Measurements from ENCODE around the gene IL19.
A peak's percentile ranks its signal among the peaks of the same experiment; 100 is the strongest.

IL19 gene

DNA sequence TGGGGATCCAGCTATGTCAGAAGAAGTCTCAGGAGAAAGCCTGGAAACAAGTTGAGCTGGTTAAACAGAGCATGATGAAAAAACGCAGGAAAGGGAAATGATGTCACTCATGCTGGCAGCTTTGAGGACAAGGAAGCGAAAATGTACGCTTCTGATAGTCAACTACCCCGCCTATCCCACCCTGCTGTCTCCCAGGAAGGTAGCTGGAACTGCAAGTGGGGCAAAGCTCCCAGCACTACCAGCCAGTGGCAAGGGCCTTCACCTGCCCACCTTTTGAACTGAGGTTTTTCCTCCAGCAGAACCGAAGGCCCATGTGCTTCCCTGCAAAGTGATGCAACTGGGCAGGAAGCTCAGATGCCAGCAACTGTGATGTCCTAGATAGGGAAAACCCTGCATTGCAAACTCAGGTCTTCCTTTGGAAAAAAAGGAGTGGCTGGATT lies 88.5 kb downstream of the IL19 start:
- no peak for DNase-seq (ENCODE audit: low read depth)

DNA sequence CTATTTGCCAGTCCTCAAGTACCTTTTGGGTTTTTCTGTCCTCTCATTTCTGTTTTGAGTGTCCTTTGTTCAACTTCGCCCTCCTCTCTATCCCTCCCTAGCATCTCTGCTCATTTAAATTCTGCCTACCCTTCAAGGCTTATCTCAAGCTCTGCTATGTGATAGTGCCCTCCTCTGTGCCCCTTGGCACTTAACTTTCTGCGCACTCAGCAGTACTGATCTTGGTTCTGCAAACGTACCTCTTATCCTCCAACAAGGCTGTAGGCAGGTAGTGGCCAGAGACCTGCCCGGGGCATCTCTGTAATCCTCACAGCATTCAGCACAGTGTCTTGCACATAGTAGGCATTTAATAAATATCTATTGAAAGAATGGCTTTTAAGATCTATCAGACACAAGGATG lies 89.6 kb downstream of the IL19 start:
- DNase-seq (ENCODE audit: low read depth): no peak

- DNase-seq (ENCODE audit: low read depth): no peak
Observed at GRCh38 chr1:206863266-206863665, 92.7 kb downstream of the IL19 start.

DNA sequence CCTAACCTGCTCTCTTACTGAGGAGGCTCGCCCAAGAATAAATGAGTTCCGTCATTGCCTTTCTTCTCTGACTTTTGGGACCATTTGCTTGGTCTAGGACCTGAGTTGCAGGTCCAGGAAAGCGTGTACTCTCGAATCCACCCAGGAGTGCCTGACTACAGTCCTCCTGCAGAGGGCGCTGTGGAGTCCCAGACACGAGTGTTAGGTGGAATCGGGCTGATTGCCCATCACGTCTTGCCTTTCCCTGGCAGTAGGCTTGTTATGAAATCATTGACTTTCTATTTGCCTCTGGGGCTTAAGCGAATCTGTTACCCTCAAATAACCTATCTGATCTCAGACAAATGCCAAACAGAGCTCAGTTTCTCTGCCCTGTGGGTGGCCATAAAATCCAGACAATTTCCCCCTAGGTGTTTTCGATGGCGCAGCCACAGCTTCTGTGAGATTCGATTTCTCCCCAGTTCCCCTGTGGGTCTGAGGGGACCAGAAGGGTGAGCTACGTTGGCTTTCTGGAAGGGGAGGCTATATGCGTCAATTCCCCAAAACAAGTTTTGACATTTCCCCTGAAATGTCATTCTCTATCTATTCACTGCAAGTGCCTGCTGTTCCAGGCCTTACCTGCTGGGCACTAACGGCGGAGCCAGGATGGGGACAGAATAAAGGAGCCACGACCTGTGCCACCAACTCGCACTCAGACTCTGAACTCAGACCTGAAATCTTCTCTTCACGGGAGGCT lies 94.5 kb downstream of the IL19 start, which contains the start of gene IL20:
TSS of gene IL20 (plus strand) at position 685 of the 733 bp plus-strand sequence. CDS start 230 bp downstream, outside the sequence.
- DNase-seq (ENCODE audit: low read depth): peak; percentile 71

DNA sequence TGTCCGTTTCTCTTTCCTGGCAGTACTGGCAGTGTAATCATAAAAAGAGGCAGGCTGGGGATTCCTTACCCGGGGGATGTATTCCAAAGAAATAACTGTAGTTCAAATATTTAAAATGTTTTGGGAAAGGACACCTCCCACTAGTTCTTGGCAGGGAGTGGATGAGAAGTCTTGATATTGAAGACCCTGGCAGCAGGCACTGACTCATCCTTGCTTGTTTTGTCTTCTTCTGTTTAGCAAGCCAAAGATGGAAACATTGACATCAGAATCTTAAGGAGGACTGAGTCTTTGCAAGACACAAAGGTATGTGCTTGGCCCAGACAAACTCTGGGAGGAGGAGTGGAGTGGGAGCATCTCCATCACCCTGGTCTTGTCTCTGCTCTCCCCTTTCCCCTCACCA lies 95.5 kb downstream of the IL19 start:
- no peak for DNase-seq (ENCODE audit: low read depth)

DNA sequence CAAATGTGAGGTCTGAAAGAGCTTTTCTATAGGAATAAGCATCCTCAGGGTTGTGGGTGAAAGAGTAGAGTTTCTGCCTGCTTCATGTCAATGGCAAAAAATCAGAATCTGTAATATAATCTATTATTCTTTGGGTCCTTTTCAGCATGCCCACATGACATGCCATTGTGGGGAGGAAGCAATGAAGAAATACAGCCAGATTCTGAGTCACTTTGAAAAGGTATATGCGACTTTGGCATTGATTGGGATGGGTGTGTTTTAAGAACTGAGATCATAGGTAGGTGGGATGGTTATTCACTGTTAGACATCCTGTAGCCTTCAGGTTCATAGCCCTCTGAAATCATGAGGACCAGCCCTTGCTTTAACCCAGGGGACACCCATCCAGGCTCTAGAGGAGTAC lies 96.7 kb downstream of the IL19 start:
- no peak for DNase-seq (ENCODE audit: low read depth)

DNA sequence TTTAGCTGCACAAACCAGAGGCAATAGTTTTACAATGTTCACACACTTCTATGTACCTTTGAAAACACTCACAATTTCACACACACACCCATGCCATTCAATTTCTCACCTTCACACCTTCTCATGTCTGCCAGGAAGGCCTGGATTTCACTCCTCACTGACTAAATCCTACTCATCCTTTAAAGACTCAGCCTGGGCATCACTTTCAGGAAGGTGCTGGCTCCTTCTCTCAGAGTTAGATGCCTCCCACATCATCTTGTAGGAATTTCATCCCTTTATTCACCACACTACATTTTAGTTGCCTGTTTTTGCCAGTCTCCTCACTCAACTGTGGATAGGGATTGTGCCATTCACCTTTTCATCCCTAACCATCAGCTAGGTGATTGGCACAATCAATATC lies 97.1 kb downstream of the IL19 start:
- no peak for DNase-seq (ENCODE audit: low read depth)

- no peak for DNase-seq (ENCODE audit: low read depth)
Observed at GRCh38 chr1:206868264-206868663, 97.7 kb downstream of the IL19 start.

GRCh38 chr1:206872139-206872538 lies 101.6 kb downstream of the IL19 start:
- no peak for DNase-seq (ENCODE audit: low read depth)

DNA sequence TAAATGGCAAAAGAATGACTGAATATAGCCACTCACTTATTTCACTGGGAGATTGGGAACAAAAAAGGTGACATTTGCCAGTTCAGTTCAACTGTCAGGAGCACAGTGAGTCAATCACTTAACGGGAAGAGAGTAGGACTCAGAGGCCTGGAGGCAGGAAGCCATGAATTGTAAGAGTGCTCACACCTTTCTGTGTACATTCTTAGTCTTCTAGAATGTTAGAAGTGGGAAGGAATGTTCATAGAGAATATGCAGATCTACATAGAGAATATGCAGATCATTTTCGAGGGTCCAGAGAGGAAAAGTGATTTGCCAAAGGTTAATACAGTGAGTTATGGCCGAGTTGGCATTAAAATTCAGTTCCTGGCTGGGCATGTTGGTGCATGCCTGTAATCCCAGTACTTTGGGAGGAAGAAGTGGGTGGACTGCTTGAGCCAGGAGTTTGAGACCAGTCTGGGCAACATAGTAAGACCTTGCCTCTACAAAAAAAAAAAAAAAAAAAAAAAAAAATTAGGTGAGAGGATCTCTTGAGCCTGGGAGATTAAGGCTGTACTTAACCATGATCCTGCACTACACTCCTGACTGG lies 103.1 kb downstream of the IL19 start:
- DNase-seq (ENCODE audit: low read depth): no peak

GRCh38 chr1:206875752-206876377 lies 105.3 kb downstream of the IL19 start:
- DNase-seq (ENCODE audit: low read depth): no peak

GRCh38 chr1:206878456-206878855 lies 107.9 kb downstream of the IL19 start:
- no peak for DNase-seq (ENCODE audit: low read depth)

DNA sequence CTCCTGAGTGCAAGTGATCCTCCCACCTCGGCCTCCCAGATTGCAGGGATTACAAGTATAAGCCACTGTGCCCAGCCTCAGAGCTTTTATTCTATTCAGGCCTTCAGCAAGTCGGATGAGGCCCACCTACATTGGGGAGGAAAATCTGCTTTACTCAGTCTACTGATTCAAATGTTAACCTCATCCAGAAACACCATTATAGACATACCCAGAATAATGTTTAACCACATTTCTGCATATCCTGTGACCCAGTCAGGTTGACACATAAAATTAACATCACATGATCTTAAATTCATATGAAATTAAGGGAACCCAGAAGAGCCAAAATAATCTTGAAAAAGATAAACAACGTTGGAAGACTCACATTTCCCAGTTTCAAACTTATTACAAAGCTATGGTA lies 109.7 kb downstream of the IL19 start:
- DNase-seq (ENCODE audit: low read depth): no peak

DNA sequence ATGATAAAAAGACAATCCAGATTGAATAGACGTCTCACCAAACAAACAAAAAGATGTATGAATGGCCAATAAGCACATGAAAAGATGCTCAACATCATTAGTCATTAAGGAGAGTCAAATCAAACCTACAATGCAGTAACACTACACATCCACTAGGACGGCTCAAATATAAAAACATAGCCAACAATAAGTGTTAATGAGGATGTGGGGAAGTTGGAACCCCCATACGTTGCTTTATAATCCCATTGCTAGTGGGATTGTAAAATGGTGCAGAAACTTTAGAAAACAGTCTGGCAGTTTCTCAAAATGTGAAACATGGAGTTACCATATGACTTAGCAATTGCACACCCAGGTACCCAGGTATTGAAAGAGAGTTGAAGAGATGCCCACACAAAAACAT lies 112.0 kb downstream of the IL19 start:
- no peak for DNase-seq (ENCODE audit: low read depth)

GRCh38 chr1:206883160-206883559 lies 112.6 kb downstream of the IL19 start:
- DNase-seq (ENCODE audit: low read depth): no peak

GRCh38 chr1:206883876-206884275 lies 113.3 kb downstream of the IL19 start:
- no peak for DNase-seq (ENCODE audit: low read depth)

- DNase-seq (ENCODE audit: low read depth): no peak
Observed at GRCh38 chr1:206885341-206886060, 114.9 kb downstream of the IL19 start.

- DNase-seq (ENCODE audit: low read depth): no peak
Observed at GRCh38 chr1:206886831-206887230, 116.3 kb downstream of the IL19 start.

- no peak for DNase-seq (ENCODE audit: low read depth)
Observed at GRCh38 chr1:206887701-206888100, 117.1 kb downstream of the IL19 start.

DNA sequence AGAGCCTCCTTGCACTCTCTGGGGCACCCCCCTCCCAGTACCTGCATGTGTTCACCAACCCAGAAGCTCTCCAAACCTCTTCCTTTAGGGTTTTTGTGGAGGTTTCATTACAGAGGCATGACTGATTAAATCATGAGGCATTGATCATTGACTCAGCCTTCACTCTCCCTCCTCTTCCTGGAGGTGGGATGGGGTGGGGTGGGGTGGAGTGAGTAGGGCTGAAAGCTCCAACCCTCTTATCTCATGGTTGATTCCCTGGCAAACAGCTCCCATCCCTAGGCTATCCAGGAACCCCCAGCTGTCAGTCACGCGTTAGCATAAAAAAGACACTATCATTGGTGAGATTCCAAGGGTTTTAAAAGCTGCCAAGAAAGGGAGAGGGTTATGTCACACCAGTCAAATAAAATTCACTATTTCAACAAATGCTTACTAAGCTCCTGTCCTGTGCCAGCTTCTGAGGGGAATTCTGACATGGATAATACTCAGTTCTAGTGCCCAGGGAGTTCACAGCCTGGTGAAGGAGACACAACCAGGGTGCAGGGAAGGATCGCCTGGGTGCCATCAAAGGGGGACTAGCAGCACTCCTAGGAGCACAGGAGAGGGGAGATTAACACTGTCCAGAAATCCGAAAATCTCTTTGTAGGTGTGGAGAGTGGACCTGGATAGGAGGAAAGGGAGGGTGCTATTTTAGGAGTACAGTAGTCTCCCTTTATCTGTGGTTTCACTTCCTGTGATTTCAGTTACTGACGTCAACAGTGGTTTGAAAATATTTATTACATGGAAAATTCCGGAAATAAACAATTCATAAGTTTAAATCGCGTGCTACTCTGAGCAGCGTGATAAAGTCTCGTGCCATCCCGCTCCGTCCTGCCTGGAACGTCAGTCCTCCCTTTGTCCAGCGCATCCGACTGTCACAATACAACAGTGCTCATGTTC lies 119.8 kb downstream of the IL19 start:
- DNase-seq (ENCODE audit: low read depth): peak; percentile 59

DNA sequence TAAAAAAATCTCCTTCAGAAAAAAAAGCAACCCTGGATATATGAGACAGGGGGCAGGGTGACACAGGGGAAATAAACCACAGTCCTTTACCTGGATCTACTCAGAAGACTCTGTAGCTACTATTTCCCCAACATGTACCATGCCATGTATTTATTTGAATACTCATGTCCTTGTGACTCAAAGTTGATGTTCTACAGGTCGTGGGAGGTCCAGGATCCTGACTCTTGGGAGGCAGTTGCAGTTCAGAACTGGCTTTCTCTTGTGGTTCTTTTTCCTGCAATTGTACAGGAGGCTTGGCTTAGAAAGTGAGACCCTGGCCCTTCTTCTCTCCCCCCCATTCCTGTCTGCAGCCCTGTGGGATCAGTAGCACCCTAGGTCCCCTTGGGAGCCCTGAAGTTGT lies 120.8 kb downstream of the IL19 start:
- DNase-seq (ENCODE audit: low read depth): no peak
